WTC11 (cell line): ENCODE measurements around the gene ZFC3H1. TPM values are rescaled to one million over a fixed set of nuclear protein-coding genes. Genes with fewer than 3 reads are reported as not detected.

Experiments used
- ATAC-seq: fragments of 200-7000 bp; cut with Tn5 transposase; 2 replicates; pipeline ENCODE4 v1.10.0; 2021; ENCODE audit warnings: mild to moderate bottlenecking, moderate library complexity
- CTCF ChIA-PET: fragments of 300-600 bp; sonication (Branson Sonifier 250); formaldehyde crosslinking; loops from one replicate; lab custom pipeline; 2021; ENCODE audit warnings: antibody characterized with exemption; lab: Charles Lee
- POLR2A ChIA-PET: fragments of 350-600 bp; sonication (Branson Sonifier 250); formaldehyde crosslinking; loops from one replicate; lab custom pipeline; 2021; ENCODE audit warnings: antibody characterized with exemption; lab: Charles Lee
- DNase-seq: peaks from one replicate; pipeline ENCODE4 v3.0.0; 2021; ENCODE audit warnings: low spot score
- H3K27ac Mint-ChIP-seq: 2 replicates; pipeline ENCODE4 v1.8.0; 2021; ENCODE audit warnings: mixed read lengths
- H3K27me3 Mint-ChIP-seq: 2 replicates; pipeline ENCODE4 v1.8.0; 2021; ENCODE audit warnings: low read depth, mild to moderate bottlenecking, moderate library complexity, mixed read lengths
- H3K36me3 Mint-ChIP-seq: 2 replicates; pipeline ENCODE4 v1.8.0; 2021; ENCODE audit warnings: mixed read lengths
- H3K4me1 Mint-ChIP-seq: 2 replicates; pipeline ENCODE4 v1.8.0; 2022; ENCODE audit warnings: mixed read lengths
- H3K4me3 Mint-ChIP-seq: 2 replicates; pipeline ENCODE4 v1.8.0; 2021; ENCODE audit warnings: mild to moderate bottlenecking, moderate library complexity, mixed read lengths
- H3K9me3 Mint-ChIP-seq: 2 replicates; pipeline ENCODE4 v1.8.0; 2021; ENCODE audit warnings: mixed read lengths
- ELF4 ChIP-seq: sonication (generic); formaldehyde crosslinking; IDR thresholded peaks from 2 replicates; pipeline ENCODE4 v1.8.1; 2022; ENCODE audit warnings: low read depth, mild to moderate bottlenecking, moderate library complexity, missing genetic modification reagents
- ETV6 ChIP-seq: sonication (generic); formaldehyde crosslinking; IDR thresholded peaks from 2 replicates; pipeline ENCODE4 v1.8.1; 2022; ENCODE audit warnings: mild to moderate bottlenecking, missing genetic modification reagents
- GABPB1 ChIP-seq: sonication (generic); formaldehyde crosslinking; IDR thresholded peaks from 2 replicates; pipeline ENCODE4 v1.8.1; 2023; ENCODE audit warnings: mild to moderate bottlenecking, missing genetic modification reagents
- MXD4 ChIP-seq: fragments of 250-450 bp; sonication (Bioruptor Pico); IDR thresholded peaks from 2 replicates; pipeline ENCODE4 v1.8.0; 2021; ENCODE audit warnings: mild to moderate bottlenecking, moderate library complexity, borderline replicate concordance
- NFATC4 ChIP-seq: fragments of 250-450 bp; sonication (Bioruptor Pico); IDR thresholded peaks from 2 replicates; pipeline ENCODE4 v1.9.0; 2021; ENCODE audit warnings: mild to moderate bottlenecking
- RORB ChIP-seq: fragments of 250-450 bp; sonication (Bioruptor Pico); IDR thresholded peaks from 2 replicates; pipeline ENCODE4 v1.9.0; 2021; ENCODE audit warnings: mild to moderate bottlenecking
- ZNF396 ChIP-seq: fragments of 250-450 bp; sonication (Bioruptor Pico); IDR thresholded peaks from 2 replicates; pipeline ENCODE4 v1.8.0; 2021; ENCODE audit warnings: mild to moderate bottlenecking, moderate library complexity, borderline replicate concordance
- total RNA-seq: library from RNA; stranded (reverse); gene quantifications from 3 replicates; pipeline ENCODE4 v1.2.3, GENCODE V29; 2021
- TF ChIP-seq, protein P1 (sequence below): sonication (generic); formaldehyde crosslinking; IDR thresholded peaks from 2 replicates; pipeline ENCODE4 v1.8.1; 2022; ENCODE audit warnings: missing genetic modification reagents, borderline replicate concordance
- TF ChIP-seq, protein P2 (sequence below): sonication (generic); formaldehyde crosslinking; IDR thresholded peaks from 2 replicates; pipeline ENCODE4 v1.8.1; 2022; ENCODE audit warnings: low read depth, mild to moderate bottlenecking, moderate library complexity, missing genetic modification reagents, borderline replicate concordance
- TF ChIP-seq, protein P3 (sequence below): sonication (generic); formaldehyde crosslinking; conservative IDR thresholded peaks from 2 replicates; pipeline ENCODE4 v1.8.1; 2022; ENCODE audit warnings: mild to moderate bottlenecking, missing genetic modification reagents
- TF ChIP-seq, protein P4 (sequence below): sonication (generic); formaldehyde crosslinking; IDR thresholded peaks from 2 replicates; pipeline ENCODE4 v1.8.0; 2022; ENCODE audit warnings: mild to moderate bottlenecking, missing genetic modification reagents
- TF ChIP-seq, protein P5 (sequence below): sonication (generic); formaldehyde crosslinking; conservative IDR thresholded peaks from 2 replicates; pipeline ENCODE4 v1.8.1; 2023; ENCODE audit warnings: mild to moderate bottlenecking, low read depth, missing genetic modification reagents, moderate library complexity
- TF ChIP-seq, protein P6 (sequence below): fragments of 200-600 bp; IDR thresholded peaks from 2 replicates; pipeline ENCODE4 v1.8.0; 2022; ENCODE audit warnings: antibody characterized with exemption

ZFC3H1 gene
- total RNA-seq, 1 experiment from 2014 or later: 33.9 TPM

DNA sequence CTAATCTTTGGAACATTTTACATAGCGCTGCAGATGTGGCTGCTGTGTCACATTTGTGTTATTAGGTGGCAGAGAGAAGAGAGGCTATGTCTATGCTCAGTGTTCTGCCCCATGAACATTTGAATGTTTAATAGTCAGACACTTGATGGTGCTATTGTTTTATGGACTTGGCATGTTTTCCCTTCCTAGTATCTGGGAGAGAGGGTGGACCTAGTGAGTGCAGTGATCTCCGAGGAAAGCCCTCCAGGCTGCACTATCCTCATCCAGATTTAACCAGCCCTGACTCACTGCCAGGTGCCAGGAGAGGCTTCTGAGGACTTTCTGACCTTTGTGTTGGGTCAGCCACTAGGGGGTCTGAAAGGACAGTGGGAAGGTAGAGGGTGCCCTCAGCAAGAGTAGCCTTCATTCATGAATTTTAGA lies 24.3 kb downstream of the ZFC3H1 start (continued):
- TF ChIP-seq, protein P1, sequence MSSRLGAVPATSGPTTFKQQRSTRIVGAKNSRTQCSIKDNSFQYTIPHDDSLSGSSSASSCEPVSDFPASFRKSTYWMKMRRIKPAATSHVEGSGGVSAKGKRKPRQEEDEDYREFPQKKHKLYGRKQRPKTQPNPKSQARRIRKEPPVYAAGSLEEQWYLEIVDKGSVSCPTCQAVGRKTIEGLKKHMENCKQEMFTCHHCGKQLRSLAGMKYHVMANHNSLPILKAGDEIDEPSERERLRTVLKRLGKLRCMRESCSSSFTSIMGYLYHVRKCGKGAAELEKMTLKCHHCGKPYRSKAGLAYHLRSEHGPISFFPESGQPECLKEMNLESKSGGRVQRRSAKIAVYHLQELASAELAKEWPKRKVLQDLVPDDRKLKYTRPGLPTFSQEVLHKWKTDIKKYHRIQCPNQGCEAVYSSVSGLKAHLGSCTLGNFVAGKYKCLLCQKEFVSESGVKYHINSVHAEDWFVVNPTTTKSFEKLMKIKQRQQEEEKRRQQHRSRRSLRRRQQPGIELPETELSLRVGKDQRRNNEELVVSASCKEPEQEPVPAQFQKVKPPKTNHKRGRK (CRISPR knock-in tag): no peak

DNA sequence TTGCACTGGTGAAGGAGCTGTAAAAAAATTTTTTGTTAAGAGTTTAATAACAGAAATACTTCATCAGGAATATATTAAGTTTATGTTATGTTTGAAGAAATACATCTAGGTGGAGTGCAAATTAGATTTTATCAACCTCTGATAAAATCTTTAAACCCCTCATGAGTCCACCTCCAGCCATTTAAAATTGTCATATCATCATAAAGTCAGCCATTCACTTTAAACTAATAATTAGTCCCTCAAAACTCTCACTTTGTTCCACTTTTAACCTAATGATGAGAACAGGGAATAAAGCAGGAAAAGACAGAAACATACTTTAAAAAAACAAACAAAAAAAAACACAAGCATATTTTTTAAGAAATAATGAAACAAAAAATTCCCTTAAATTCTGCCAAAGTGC lies 25.1 kb downstream of the ZFC3H1 start:
- DNase-seq (no peak), ATAC-seq (no peak)
- POLR2A ChIA-PET: interaction anchor here (0.9 kb wide), 1 partner anchor 26 kb away, joined by 3 read pairs; the partner anchor contains the start of genes THAP2 and ZFC3H1
- Mint-ChIP-seq H3K27ac (no peak overlapping the region), H3K4me3 (no peak overlapping the region), H3K36me3 (peaks cover 50% of the 10 kb centered on the region), H3K27me3 (no peaks in the 10 kb centered on the region), H3K4me1 (no peaks in the 10 kb centered on the region), H3K9me3 (no peaks in the 10 kb centered on the region)
- CTCF ChIA-PET: interaction anchor here (1.1 kb wide), 1 partner anchor 108 kb away, joined by 5 read pairs; no protein-coding TSS in a partner anchor
- TF ChIP-seq ETV6 (CRISPR knock-in tag): no peak
- TF ChIP-seq ELF4 (CRISPR knock-in tag): no peak
- TF ChIP-seq, protein P2, sequence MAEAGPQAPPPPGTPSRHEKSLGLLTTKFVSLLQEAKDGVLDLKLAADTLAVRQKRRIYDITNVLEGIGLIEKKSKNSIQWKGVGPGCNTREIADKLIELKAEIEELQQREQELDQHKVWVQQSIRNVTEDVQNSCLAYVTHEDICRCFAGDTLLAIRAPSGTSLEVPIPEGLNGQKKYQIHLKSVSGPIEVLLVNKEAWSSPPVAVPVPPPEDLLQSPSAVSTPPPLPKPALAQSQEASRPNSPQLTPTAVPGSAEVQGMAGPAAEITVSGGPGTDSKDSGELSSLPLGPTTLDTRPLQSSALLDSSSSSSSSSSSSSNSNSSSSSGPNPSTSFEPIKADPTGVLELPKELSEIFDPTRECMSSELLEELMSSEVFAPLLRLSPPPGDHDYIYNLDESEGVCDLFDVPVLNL (CRISPR knock-in tag): no peak
- no peak for TF ChIP-seq NFATC4
- no peak for TF ChIP-seq ZNF396
- no peak for TF ChIP-seq RORB (CRISPR knock-in tag)
- TF ChIP-seq, protein P3, sequence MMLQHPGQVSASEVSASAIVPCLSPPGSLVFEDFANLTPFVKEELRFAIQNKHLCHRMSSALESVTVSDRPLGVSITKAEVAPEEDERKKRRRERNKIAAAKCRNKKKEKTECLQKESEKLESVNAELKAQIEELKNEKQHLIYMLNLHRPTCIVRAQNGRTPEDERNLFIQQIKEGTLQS (CRISPR knock-in tag): no peak
- no peak for TF ChIP-seq GABPB1 (CRISPR knock-in tag)
- TF ChIP-seq, protein P4, sequence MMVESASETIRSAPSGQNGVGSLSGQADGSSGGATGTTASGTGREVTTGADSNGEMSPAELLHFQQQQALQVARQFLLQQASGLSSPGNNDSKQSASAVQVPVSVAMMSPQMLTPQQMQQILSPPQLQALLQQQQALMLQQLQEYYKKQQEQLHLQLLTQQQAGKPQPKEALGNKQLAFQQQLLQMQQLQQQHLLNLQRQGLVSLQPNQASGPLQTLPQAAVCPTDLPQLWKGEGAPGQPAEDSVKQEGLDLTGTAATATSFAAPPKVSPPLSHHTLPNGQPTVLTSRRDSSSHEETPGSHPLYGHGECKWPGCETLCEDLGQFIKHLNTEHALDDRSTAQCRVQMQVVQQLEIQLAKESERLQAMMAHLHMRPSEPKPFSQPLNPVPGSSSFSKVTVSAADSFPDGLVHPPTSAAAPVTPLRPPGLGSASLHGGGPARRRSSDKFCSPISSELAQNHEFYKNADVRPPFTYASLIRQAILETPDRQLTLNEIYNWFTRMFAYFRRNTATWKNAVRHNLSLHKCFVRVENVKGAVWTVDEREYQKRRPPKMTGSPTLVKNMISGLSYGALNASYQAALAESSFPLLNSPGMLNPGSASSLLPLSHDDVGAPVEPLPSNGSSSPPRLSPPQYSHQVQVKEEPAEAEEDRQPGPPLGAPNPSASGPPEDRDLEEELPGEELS (CRISPR knock-in tag): no peak
- no peak for TF ChIP-seq MXD4 (CRISPR knock-in tag)
- TF ChIP-seq, protein P5, sequence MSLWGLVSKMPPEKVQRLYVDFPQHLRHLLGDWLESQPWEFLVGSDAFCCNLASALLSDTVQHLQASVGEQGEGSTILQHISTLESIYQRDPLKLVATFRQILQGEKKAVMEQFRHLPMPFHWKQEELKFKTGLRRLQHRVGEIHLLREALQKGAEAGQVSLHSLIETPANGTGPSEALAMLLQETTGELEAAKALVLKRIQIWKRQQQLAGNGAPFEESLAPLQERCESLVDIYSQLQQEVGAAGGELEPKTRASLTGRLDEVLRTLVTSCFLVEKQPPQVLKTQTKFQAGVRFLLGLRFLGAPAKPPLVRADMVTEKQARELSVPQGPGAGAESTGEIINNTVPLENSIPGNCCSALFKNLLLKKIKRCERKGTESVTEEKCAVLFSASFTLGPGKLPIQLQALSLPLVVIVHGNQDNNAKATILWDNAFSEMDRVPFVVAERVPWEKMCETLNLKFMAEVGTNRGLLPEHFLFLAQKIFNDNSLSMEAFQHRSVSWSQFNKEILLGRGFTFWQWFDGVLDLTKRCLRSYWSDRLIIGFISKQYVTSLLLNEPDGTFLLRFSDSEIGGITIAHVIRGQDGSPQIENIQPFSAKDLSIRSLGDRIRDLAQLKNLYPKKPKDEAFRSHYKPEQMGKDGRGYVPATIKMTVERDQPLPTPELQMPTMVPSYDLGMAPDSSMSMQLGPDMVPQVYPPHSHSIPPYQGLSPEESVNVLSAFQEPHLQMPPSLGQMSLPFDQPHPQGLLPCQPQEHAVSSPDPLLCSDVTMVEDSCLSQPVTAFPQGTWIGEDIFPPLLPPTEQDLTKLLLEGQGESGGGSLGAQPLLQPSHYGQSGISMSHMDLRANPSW (CRISPR knock-in tag): no peak

DNA sequence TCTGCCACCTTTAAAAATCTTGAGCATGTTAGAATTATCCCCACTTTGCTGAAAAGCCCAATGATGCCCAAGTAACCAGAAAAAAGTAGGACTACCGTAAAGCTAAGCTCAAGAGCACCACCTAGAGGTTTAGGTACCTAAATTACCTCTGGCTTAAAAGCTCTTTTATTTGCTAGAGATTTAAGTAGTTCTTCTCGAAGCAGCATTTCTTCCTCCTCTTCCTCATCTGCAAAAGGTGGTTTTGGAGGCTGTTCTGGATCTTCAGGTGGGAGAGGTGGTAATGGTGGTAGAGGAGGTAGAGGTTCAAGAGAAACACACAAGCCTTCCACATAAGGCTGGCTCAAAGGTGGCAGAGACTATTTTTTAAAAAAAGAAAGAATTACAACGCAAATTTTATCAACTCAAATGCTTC lies 26.9 kb downstream of the ZFC3H1 start:
- no peak for TF ChIP-seq GABPB1 (CRISPR knock-in tag)
- TF ChIP-seq, protein P6, sequence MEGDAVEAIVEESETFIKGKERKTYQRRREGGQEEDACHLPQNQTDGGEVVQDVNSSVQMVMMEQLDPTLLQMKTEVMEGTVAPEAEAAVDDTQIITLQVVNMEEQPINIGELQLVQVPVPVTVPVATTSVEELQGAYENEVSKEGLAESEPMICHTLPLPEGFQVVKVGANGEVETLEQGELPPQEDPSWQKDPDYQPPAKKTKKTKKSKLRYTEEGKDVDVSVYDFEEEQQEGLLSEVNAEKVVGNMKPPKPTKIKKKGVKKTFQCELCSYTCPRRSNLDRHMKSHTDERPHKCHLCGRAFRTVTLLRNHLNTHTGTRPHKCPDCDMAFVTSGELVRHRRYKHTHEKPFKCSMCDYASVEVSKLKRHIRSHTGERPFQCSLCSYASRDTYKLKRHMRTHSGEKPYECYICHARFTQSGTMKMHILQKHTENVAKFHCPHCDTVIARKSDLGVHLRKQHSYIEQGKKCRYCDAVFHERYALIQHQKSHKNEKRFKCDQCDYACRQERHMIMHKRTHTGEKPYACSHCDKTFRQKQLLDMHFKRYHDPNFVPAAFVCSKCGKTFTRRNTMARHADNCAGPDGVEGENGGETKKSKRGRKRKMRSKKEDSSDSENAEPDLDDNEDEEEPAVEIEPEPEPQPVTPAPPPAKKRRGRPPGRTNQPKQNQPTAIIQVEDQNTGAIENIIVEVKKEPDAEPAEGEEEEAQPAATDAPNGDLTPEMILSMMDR: peak; percentile 59
- TF ChIP-seq, all 79 proteins: peak for 1
- DNase-seq (no peak), ATAC-seq (peak; percentile 63)
- Mint-ChIP-seq H3K4me1 (no peaks in the 10 kb centered on the region), H3K27ac (peak overlapping the region; percentile 89), H3K36me3 (peaks cover 56% of the 10 kb centered on the region), H3K27me3 (no peaks in the 10 kb centered on the region), H3K4me3 (no peak overlapping the region), H3K9me3 (no peaks in the 10 kb centered on the region)
- POLR2A ChIA-PET: interaction anchor here (0.7 kb wide), 1 partner anchor 27 kb away, joined by 8 read pairs; the partner anchor contains the start of genes THAP2 and ZFC3H1
- CTCF ChIA-PET: interaction anchor here (0.5 to 1.4 kb wide), 33 partner anchors 9 to 622 kb away, joined by 3 to 44 read pairs (median 3); partner anchors contain the start of genes RAB21, THAP2 and ZFC3H1
